HepG2 (cell line): ENCODE data around the gene SLC6A4. TPM values are rescaled to one million over a fixed set of nuclear protein-coding genes. Genes with fewer than 3 reads are reported as not detected.

Experiments
- ADNP ChIP-seq: sonication (generic); formaldehyde crosslinking; IDR thresholded peaks from 2 replicates; pipeline ENCODE4 v1.4.0; 2020; ENCODE audit warnings: missing genetic modification reagents
- ARNT2 ChIP-seq: sonication (generic); formaldehyde crosslinking; IDR thresholded peaks from 2 replicates; pipeline ENCODE4 v1.8.0; 2022; ENCODE audit warnings: mild to moderate bottlenecking, low read depth, missing genetic modification reagents, moderate library complexity
- ATF2 ChIP-seq: sonication (generic); formaldehyde crosslinking; IDR thresholded peaks from 2 replicates; pipeline ENCODE4 v1.4.0; 2020; ENCODE audit warnings: missing genetic modification reagents
- CBX5 ChIP-seq: sonication (generic); formaldehyde crosslinking; IDR thresholded peaks from 2 replicates; pipeline ENCODE4 v1.4.0; 2020; ENCODE audit warnings: missing genetic modification reagents, borderline replicate concordance
- FOXJ3 ChIP-seq: sonication (generic); formaldehyde crosslinking; IDR thresholded peaks from 2 replicates; pipeline ENCODE4 v1.4.0; 2020; ENCODE audit warnings: missing genetic modification reagents, mild to moderate bottlenecking, borderline replicate concordance
- GTF3A ChIP-seq: sonication (generic); formaldehyde crosslinking; conservative IDR thresholded peaks from 2 replicates; pipeline ENCODE4 v1.4.0; 2020; ENCODE audit warnings: mild to moderate bottlenecking, missing genetic modification reagents
- HDAC2 ChIP-seq: sonication (generic); formaldehyde crosslinking; IDR thresholded peaks from 2 replicates; pipeline ENCODE4 v1.4.0; 2020; ENCODE audit warnings: missing genetic modification reagents
- HIVEP1 ChIP-seq: sonication (generic); formaldehyde crosslinking; IDR thresholded peaks from 2 replicates; pipeline ENCODE4 v1.4.0; 2020; ENCODE audit warnings: mild to moderate bottlenecking, missing genetic modification reagents
- KDM1A ChIP-seq: IDR thresholded peaks from 2 replicates; pipeline ENCODE4 v1.6.1; 2016; ENCODE audit warnings: missing compliant biosample characterization
- KDM2A ChIP-seq: sonication (generic); formaldehyde crosslinking; IDR thresholded peaks from 2 replicates; pipeline ENCODE4 v1.4.0; 2020; ENCODE audit warnings: low read depth, missing genetic modification reagents, borderline replicate concordance
- MYC ChIP-seq: sonication (generic); formaldehyde crosslinking; IDR thresholded peaks from 2 replicates; pipeline ENCODE4 v1.9.0; 2021; ENCODE audit warnings: missing genetic modification reagents, borderline replicate concordance
- NFE2 ChIP-seq: sonication (generic); formaldehyde crosslinking; IDR thresholded peaks from 2 replicates; pipeline ENCODE4 v1.4.0; 2020; ENCODE audit warnings: missing genetic modification reagents
- NFKBIZ ChIP-seq: IDR thresholded peaks from 2 replicates; pipeline ENCODE4 v1.6.1; 2018; ENCODE audit warnings: missing genetic modification reagents, missing compliant biosample characterization
- NRL ChIP-seq: sonication (generic); formaldehyde crosslinking; IDR thresholded peaks from 2 replicates; pipeline ENCODE4 v1.5.0; 2020; ENCODE audit warnings: missing genetic modification reagents, mild to moderate bottlenecking, moderate library complexity, borderline replicate concordance
- POLR2A ChIP-seq, 2 experiments: IDR thresholded peaks; 2 replicates each; pipeline ENCODE4 v1.6.1; 2011; ENCODE audit warnings: low read depth in 2 of 2, low read length in 2 of 2, mild to moderate bottlenecking in 1 of 2, moderate library complexity in 1 of 2; ENCODE audit not compliant: insufficient read depth in 1 of 2
- SNAI1 ChIP-seq: sonication (generic); formaldehyde crosslinking; IDR thresholded peaks from 2 replicates; pipeline ENCODE4 v1.5.0; 2020; ENCODE audit warnings: mild to moderate bottlenecking, missing genetic modification reagents, borderline replicate concordance
- ZBTB26 ChIP-seq: IDR thresholded peaks from 2 replicates; pipeline ENCODE4 v1.6.1; 2016; ENCODE audit warnings: missing compliant biosample characterization, missing genetic modification reagents, borderline replicate concordance
- ZNF124 ChIP-seq: sonication (generic); formaldehyde crosslinking; IDR thresholded peaks from 2 replicates; pipeline ENCODE4 v1.4.0; 2020; ENCODE audit warnings: missing genetic modification reagents
- ZNF138 ChIP-seq: sonication (generic); formaldehyde crosslinking; IDR thresholded peaks from 2 replicates; pipeline ENCODE4 v1.5.0; 2020; ENCODE audit warnings: mild to moderate bottlenecking, low read depth, missing genetic modification reagents
- ZNF282 ChIP-seq: fragments of 450-650 bp; IDR thresholded peaks from 2 replicates; pipeline ENCODE4 v1.6.1; 2018; ENCODE audit not compliant: partially characterized antibody
- ZNF556 ChIP-seq: sonication (generic); formaldehyde crosslinking; IDR thresholded peaks from 2 replicates; pipeline ENCODE4 v1.4.0; 2020; ENCODE audit warnings: mild to moderate bottlenecking, missing genetic modification reagents, borderline replicate concordance
- ZNF614 ChIP-seq: IDR thresholded peaks from 2 replicates; pipeline ENCODE4 v1.6.1; 2018; ENCODE audit warnings: missing biosample characterization, missing genetic modification reagents, inconsistent platforms, borderline replicate concordance
- ZNF709 ChIP-seq: sonication (generic); formaldehyde crosslinking; IDR thresholded peaks from 2 replicates; pipeline ENCODE4 v1.5.0; 2020; ENCODE audit warnings: mild to moderate bottlenecking, missing genetic modification reagents
- ZNF713 ChIP-seq: sonication (generic); formaldehyde crosslinking; IDR thresholded peaks from 2 replicates; pipeline ENCODE4 v1.4.0; 2020; ENCODE audit warnings: mild to moderate bottlenecking, missing genetic modification reagents
- ZNF780A ChIP-seq: sonication (generic); formaldehyde crosslinking; IDR thresholded peaks from 2 replicates; pipeline ENCODE4 v1.8.0; 2022; ENCODE audit warnings: mild to moderate bottlenecking, missing genetic modification reagents, moderate library complexity
- polyA plus RNA-seq, 8 experiments: library from polyadenylated mRNA; depleted of rRNA in 3 of 8; stranded (reverse) in 7 of 8; unstranded in 1 of 8; fragments of >200 nt; fragmentation: Illumina TruSeq in 4 of 8; extraction: Trizol in 4 of 8; gene quantifications; 2 replicates each; pipeline versions ENCODE4 v1.2.1 to v1.2.3, GENCODE V29; 2011 to 2016; ENCODE audit warnings: low read depth in 4 of 8, missing spikeins in 1 of 8, mixed read lengths in 1 of 8; ENCODE audit not compliant: insufficient read depth in 1 of 8
- total RNA-seq, 5 experiments: library from RNA; depleted of rRNA; stranded (reverse); fragments of >200 nt; fragmentation: Illumina TruSeq; extraction: Trizol; gene quantifications; 2 replicates each; pipeline ENCODE4 v1.2.3, GENCODE V29; 2016; ENCODE audit warnings: low read depth in 1 of 5
- TF ChIP-seq, protein P1 (sequence below): conservative IDR thresholded peaks from 2 replicates; pipeline ENCODE4 v1.6.1; 2018; ENCODE audit warnings: missing genetic modification reagents
- TF ChIP-seq, protein P2 (sequence below): sonication (generic); formaldehyde crosslinking; conservative IDR thresholded peaks from 2 replicates; pipeline ENCODE4 v1.8.0; 2022; ENCODE audit warnings: mild to moderate bottlenecking, moderate library complexity, missing genetic modification reagents

The SLC6A4 gene
- total and polyA plus RNA-seq, 2 of the 13 experiments (the other 11 are each of a cell fraction or from before 2014, with no cell fraction given), result 7.6 to 20.3 TPM

DNA sequence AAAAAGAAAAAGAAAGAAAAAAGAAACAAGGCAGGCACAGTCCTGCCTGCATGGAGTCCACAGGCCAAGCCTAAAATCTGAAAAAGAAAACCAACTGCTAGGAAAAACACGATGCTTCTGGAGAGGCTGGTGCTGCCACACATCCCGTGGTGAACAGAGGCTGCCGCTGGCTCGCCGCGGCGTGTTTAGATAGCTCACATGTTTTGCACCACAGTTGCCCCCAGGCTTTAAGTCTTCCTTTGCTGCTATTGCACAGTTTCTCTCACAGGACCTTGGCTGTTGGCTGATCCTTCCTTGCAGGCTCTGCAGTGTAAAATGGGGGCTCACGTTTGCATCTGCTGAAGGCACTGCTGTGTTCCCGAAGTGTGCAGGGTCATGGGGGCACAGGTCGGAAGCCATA, 8.6 kb downstream of the SLC6A4 start (continued):
- no peak for TF ChIP-seq ARNT2
- TF ChIP-seq KDM1A (CRISPR knock-in tag), result no peak
- TF ChIP-seq, protein P1, sequence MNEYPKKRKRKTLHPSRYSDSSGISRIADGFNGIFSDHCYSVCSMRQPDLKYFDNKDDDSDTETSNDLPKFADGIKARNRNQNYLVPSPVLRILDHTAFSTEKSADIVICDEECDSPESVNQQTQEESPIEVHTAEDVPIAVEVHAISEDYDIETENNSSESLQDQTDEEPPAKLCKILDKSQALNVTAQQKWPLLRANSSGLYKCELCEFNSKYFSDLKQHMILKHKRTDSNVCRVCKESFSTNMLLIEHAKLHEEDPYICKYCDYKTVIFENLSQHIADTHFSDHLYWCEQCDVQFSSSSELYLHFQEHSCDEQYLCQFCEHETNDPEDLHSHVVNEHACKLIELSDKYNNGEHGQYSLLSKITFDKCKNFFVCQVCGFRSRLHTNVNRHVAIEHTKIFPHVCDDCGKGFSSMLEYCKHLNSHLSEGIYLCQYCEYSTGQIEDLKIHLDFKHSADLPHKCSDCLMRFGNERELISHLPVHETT (CRISPR knock-in tag), result 0 out of 2 replicates have a peak, but pooled peaks have one; percentile 18
- TF ChIP-seq ZNF780A (CRISPR knock-in tag), result no peak
- TF ChIP-seq FOXJ3, result no peak
- no peak for TF ChIP-seq ZBTB26
- TF ChIP-seq, protein P2, sequence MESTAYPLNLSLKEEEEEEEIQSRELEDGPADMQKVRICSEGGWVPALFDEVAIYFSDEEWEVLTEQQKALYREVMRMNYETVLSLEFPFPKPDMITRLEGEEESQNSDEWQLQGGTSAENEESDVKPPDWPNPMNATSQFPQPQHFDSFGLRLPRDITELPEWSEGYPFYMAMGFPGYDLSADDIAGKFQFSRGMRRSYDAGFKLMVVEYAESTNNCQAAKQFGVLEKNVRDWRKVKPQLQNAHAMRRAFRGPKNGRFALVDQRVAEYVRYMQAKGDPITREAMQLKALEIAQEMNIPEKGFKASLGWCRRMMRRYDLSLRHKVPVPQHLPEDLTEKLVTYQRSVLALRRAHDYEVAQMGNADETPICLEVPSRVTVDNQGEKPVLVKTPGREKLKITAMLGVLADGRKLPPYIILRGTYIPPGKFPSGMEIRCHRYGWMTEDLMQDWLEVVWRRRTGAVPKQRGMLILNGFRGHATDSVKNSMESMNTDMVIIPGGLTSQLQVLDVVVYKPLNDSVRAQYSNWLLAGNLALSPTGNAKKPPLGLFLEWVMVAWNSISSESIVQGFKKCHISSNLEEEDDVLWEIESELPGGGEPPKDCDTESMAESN (CRISPR knock-in tag), result no peak
- no peak for TF ChIP-seq NFE2
- TF ChIP-seq ADNP (CRISPR knock-in tag), result no peak
- TF ChIP-seq SNAI1, result no peak
- TF ChIP-seq MYC (CRISPR knock-in tag), result no peak
- TF ChIP-seq CBX5 (CRISPR knock-in tag), result no peak
- no peak for TF ChIP-seq HIVEP1
- TF ChIP-seq KDM2A (CRISPR knock-in tag), result peak; percentile 54; the same call in 1 of the 2 replicates
- TF ChIP-seq ZNF282, result no peak
- no peak for TF ChIP-seq ZNF614
- TF ChIP-seq POLR2A (IDR thresholded peaks at IDR 0.05; ENCODE audit: insufficient read depth in 1 of 2, low read depth in 2 of 2, low read length in 2 of 2), result 0 out of 4 replicates have a peak, but pooled peaks have one; percentile 27 to 32
- TF ChIP-seq GTF3A, result no peak
- no peak for TF ChIP-seq ZNF713 (CRISPR knock-in tag)
- TF ChIP-seq HDAC2, result no peak
- TF ChIP-seq NFKBIZ (CRISPR knock-in tag), result no peak
- TF ChIP-seq ZNF124, result no peak
- no peak for TF ChIP-seq ATF2 (CRISPR knock-in tag)
- TF ChIP-seq NRL (CRISPR knock-in tag), result no peak
- no peak for TF ChIP-seq ZNF709
- TF ChIP-seq ZNF556 (CRISPR knock-in tag), result no peak
- no peak for TF ChIP-seq ZNF138 (CRISPR knock-in tag)
